ENCODE data around the gene SYT3.

- TF ChIP-seq, protein P1, sequence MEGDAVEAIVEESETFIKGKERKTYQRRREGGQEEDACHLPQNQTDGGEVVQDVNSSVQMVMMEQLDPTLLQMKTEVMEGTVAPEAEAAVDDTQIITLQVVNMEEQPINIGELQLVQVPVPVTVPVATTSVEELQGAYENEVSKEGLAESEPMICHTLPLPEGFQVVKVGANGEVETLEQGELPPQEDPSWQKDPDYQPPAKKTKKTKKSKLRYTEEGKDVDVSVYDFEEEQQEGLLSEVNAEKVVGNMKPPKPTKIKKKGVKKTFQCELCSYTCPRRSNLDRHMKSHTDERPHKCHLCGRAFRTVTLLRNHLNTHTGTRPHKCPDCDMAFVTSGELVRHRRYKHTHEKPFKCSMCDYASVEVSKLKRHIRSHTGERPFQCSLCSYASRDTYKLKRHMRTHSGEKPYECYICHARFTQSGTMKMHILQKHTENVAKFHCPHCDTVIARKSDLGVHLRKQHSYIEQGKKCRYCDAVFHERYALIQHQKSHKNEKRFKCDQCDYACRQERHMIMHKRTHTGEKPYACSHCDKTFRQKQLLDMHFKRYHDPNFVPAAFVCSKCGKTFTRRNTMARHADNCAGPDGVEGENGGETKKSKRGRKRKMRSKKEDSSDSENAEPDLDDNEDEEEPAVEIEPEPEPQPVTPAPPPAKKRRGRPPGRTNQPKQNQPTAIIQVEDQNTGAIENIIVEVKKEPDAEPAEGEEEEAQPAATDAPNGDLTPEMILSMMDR (IDR thresholded peaks at IDR 0.05; ENCODE audit: extremely low read depth in 1 of 2, insufficient read depth in 1 of 2, low read depth in 1 of 2, low read length in 2 of 2), result no peak
- TF ChIP-seq POLR2A (IDR thresholded peaks at IDR 0.05; ENCODE audit: low read depth, low read length) (no peak), EZH2 (IDR thresholded peaks at IDR 0.05; ENCODE audit: borderline replicate concordance, low read depth, low read length, severe bottlenecking) (no peak), POLR2AphosphoS5 (IDR thresholded peaks at IDR 0.05; ENCODE audit: insufficient read depth, low read depth, low read length) (no peak), MAX (IDR thresholded peaks at IDR 0.05; ENCODE audit: insufficient read depth, insufficient read length) (no peak), JUN (IDR thresholded peaks at IDR 0.05; ENCODE audit: borderline replicate concordance, insufficient read depth, insufficient read length, low read depth) (no peak), MYC (IDR thresholded peaks at IDR 0.05; ENCODE audit: low read depth, low read length) (no peak), FOS (IDR thresholded peaks at IDR 0.05; ENCODE audit: borderline replicate concordance, insufficient read depth, low read length) (no peak), GATA2 (IDR thresholded peaks at IDR 0.05; ENCODE audit: insufficient read depth, insufficient read length, low read depth, low read length) (no peak)
Observed at GRCh38 chr19:50654882-50655281, 15.2 kb upstream of the SYT3 start.
